NCI-H2107 treated with DMSO at 0.1 percent for 48 hours (cell line): Measurements from ENCODE around the gene BLOC1S2.
"Not testable (repeated sequence)": the region's sequence is repeated elsewhere in the genome, so short reads cannot be mapped to it uniquely, and the experiment has no call there.

Experiments used
- DNase-seq: peaks from one replicate; lab custom pipeline; 2025; ENCODE audit not compliant: unreplicated experiment; lab: John Stamatoyannopoulos, UW

Gene BLOC1S2

DNA sequence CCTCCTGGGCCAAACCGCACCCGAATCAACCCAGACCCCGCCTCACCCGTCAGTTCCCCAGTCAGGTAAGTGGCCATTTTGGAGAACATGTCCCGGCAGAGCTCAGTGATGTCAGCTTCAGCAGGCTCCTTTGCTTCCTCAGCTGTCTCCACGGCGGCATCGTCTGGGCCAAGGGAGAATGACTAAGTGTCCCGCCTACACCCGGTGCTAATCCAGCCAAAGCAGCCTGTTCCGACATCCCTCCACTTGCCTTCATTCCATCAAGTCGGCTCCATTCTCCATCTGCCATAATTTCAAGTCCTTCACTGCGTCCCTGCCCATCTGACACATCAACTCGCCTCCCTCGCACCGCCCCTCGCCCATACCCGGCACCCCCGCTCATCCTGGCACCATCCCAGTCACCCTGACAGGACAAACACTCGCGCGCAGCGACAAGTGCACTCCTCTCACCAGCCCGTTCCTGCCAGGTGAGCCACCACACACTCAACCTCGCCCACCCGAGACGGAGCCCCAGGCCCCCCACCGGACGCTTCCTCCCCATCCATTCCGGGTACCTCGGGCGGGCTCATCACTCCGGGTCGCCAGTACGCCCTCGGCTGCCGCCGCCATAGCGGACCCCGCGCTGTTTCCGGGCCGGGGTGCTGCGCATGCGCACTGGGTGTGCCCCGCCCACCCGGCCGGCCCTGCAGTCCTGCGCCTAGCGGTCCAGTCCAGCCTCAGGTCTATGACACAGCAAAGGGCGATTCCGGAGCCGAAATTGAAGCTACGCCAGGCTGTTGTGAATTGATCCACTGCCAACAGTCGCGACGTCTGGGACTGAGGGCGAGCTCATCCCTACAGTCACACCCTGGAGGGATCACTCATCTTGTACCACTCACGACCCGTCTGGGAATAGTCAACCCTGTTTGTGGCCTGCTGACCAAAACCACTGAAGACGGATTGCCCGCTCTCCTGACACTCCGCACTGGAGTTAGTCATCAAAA is at the start of gene BLOC1S2:
TSS of gene BLOC1S2 (minus strand) at position 630 of the 983 bp plus-strand sequence. CDS start at position 609, 21 bp downstream.
- DNase-seq = peak; percentile 20

DNA sequence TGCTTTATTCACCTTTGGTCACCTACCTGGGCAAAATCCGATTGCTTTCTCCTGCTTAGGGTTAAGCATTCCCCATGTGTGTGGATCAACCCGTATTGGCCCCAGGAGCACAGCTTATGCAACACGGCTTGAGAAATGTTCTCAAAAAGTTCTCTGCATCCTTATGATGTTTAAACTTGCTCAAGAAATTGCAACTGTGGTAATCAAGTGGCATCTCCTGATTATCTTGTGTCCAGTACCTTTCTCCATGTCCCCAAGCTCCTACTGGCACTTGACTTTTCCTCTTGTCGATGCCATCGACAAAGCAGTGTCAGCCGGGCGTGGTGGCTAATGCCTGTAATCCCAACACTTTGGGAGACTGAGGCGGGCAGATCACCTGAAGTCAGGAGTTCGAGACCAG is 48.3 kb upstream of the BLOC1S2 start:
- DNase-seq = no peak

DNA sequence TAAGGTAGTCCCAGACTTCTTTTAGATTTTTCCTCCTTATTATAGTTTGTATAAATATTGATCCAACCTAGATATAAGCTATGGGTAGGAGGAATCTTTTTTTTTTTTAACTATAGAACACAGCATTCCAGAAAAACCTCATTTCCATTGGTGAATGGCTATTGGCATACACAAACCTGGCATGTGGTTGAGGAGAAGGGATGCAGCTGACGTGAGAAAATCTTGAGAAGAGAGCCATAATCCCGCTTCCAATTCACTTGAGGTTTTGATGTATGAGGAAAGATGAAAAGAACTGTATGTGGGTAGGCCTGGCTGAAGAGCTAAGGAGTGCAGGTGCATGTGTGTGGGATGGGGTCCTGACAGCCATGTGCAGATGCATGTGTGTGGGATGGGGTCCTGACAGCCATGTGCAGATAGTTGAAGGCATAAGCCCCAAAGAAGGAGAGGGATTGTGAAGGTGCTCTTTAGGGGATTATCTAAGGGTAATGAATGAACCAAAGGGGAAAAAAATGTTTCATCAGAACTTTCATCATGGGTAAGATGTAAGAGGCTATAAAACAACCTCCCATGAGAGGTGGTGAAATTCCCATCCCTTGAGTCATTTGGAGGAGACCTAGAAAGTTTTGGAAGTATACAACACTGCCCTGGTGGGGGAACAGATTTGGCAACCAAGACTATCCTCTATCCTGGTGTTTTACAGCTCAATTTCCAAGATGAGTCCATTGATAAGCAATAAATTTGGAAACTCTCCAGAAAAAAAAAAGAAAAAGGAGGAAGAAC is 47.4 kb upstream of the BLOC1S2 start:
- DNase-seq = no peak

DNA sequence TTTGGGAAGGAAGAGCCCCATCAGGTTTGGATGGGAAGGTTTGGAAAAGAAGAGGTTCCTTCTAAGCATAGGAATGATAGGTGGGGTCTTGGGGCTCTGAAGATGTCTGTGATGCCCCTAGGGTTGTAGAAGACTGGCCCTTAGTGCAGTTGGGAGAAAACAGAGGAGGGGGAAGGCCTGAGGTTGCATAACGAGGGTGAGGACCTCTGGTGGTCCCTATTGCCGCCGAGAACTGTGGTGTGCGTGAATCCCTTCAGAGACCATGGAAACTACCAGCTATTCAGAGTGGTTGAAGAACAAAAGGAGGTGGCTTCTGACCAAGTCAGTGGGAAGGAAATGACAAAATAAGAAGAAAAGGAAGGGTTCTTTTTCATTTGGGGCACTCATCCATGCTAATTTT is 46.6 kb upstream of the BLOC1S2 start:
- DNase-seq = no peak

DNA sequence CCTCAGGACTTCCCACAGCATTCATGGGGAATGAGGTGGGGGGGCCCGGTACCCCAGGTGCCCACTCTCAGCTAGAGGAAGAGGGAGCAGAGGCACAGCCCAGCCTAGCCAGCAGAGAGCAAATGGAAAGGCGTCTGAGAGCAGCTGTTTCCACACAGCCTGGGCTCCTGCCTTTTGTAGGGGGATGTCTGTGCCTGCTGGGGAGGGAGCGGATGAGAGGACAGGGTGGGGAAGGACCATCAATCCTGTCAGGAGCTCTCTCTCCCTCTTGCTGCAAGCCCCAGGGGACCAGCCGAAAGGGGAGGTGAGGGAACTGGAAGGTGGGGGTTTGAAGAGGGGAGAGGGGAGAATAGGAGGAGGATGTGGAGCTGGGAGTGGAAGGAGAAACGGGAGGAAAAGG is 43.6 kb upstream of the BLOC1S2 start, which contains the start of gene PKD2L1:
TSS of gene PKD2L1 (minus strand) at position 150 of the 400 bp plus-strand sequence. CDS start at position 25, 125 bp downstream.
- no peak for DNase-seq

DNA sequence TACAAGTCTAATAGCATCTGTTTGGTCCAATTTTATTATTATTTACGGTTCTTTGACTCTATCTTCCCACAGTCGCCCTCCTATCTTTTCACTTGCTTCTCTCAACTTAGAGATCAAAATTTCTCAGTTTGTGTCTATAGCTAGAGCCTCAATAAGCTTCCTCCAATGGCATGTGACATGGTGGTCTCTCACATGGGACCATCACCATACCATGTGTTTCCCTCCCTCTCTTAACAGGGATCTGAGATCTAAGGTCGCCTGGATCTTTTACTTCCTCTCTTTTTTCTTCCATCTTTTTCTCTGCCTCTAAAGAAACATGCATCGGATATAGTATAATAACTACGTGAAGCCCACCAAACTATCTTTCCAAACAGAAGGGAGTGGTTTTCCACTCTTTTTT is 41.7 kb upstream of the BLOC1S2 start:
- DNase-seq = no peak

DNA sequence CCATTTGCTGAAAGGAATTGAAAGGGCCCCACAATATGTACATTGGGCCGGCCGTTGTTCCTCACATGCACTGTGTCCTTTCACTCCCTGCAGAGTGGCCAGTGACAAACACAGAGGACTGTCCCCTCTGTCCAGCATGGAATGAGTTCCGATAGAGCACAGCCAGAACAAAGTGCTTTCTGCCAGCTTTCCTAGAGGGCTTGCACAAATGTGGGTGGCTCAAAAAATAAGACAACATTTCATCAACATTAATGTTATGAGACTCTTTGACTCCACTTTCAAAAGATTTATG is 41.2 kb upstream of the BLOC1S2 start:
- no peak for DNase-seq

DNA sequence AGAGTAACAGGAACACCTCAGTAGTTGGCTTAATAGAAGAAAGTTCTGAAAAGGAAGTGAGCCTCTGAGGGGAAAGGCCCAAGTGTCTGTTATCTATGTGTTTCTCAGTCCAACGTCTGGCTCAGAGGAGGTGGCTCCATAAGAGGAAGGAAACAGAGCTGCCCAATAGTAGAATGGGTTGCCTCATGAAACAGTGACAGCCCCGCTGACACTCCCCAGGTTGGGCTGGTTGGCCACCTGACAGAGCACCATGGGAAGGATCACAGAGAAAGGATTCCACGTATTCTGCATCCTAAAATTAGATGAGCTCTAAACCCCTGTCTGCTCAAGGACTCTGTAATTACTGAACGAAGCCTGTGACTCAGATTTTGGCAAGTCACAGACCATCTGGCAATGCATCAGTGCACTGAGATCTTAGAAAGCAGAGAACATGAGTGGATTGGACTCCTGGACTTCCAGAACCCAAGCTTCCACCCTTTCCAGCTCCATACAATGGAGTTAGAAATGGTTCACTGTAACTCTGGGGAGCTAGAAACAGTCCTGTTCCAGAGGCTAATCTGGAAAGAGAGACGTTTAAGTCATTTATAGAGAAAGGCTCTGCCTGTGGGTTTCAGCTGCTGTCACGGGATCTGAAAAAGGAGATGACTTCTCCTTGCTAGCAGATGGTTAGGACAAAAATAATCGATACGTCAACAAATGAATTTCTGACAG is 40.7 kb upstream of the BLOC1S2 start:
- peak; percentile 29 for DNase-seq

DNA sequence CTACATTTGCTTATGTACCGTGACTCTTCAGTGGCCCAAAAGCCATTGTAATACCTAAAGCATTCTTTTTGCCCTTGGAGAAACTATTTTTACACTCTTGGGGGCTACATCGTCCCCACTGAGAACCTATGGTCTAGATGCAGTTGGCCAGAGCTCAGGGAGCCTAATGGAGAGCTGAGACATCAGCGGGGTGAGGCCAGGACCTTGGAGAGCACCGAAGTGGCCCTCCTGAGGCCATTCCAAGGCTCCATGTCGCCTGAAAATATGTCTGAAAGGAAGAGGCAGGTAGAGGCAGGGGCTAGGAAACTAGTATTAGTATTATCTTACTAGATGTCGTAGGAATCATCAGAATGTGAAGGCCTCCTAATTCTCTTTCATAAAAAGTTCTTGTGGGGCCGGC is 38.7 kb upstream of the BLOC1S2 start:
- DNase-seq = no peak

DNA sequence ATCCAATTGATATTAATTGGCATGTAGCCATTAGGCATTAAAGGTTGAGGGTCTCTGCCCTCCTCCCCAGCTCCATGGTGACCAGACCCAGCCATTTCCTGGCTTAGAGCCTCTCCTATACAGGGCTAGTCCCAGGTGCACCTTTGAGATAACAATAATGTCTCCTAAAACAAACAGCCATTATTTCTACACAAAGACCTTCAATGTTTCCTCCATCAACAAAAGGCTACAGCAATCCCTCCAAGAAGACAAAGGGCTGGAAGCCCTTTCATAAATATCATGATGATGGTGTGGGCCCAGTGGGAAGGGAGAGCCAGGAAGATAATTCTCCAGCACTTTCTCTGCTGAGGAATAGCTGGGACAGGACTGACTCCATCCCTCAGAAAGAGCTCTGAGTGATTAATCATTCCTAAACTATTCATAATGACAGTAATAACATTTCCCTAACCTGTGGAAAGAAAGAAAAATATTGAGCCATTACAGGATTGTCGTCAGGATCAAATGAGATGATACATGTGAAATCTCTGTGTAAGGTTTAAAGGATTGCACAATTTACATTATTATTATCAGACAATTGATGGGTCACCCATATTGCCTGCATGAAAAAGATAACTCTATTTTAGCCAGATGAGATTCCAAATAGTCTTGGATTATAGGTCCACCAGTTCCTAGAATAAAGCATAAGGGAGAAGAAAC is 33.4 kb upstream of the BLOC1S2 start:
- no peak for DNase-seq

DNA sequence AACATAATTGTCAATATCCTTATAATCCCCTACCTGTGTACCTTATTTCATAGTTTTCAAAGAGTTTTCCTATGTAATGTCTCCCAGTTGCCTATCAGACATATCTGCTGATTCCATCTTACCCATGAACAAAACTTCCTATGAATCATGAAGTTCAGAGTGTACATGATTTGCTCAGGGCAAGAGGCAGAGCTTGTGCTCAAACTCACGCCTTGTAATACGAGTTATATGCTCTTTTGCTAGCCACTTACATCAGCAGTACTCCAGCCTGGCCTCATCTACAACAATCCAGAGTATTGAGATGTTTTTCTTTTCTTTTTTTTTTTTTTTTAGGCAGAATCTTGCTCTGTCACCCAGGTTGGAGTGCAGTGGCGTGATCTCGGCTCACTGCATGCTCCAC is 31.7 kb upstream of the BLOC1S2 start:
- DNase-seq = no peak

DNA sequence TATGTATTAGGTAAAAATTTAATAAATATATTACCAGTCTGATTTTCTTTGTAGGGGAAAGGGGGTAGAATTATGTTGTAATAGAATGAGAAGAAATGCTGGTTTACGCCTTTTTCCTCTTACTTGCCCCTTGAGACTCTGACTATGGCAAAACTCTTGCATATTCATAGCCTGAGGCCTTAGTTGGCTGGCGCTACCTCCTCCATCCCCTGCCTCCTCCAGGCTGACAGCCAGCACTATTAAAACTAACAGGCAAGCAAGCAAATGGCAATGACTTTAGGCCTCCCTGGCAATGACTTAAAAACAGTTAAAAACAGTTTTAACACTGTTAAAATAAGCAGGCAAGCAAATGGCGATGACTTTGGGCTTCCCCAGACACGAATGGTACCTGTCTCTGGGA is 29.1 kb upstream of the BLOC1S2 start:
- no peak for DNase-seq

DNA sequence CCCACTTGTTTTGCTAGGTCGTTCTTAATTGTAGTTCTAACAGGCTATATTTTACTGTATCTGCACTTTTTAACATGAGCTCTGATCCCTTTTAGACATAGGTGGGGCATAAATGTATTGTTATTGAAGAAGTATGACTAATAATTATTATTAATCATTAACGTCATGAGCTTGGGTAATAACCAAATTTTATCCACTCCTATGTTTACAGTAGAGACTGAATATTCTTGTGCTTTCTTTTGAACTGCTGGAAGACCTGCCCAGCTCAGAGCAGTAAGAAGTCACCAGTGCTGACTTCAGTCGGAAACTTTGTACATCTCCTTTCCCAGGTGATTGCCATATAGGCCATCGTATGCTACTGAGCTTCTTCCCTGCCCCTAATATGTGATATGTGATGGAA is 24.8 kb upstream of the BLOC1S2 start:
- DNase-seq = no peak

DNA sequence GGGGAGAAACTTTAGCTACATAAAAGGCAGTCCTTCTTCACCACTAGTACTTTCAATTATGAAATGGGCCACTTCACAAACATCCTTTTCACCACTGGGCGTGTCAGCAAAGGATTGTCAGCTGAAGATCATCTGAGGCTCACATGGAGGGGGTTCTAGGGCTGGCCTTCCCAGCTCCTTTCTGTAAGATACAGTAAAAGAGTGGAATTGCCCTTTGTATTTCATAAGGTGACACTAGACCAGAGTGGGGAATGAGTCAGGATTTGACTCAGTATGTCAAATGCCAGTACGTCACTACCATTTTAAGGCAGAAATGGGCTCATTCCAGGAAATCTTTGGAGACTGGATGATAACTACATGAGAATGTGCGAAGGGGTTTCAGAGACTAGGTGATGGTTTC is 21.2 kb upstream of the BLOC1S2 start:
- no peak for DNase-seq

DNA sequence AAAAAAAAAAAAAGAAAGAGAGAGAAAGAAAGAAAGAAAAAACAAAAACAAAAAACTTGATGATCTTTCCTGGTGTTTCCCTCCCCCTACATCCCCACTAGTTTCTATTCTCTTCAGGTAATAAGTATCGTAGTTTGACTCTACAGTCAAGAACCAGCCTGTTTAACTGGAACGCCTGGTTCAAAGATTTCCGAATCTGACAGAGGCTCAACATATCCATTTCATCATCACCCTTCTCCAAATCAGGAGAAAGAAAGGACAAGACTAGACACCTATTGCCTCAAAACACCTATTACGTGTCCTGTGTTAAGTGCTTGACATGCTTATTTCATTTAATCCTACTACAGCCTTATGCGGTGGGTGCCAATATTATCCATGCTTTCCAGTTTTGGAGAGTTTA is 20.4 kb upstream of the BLOC1S2 start:
- no peak for DNase-seq

DNA sequence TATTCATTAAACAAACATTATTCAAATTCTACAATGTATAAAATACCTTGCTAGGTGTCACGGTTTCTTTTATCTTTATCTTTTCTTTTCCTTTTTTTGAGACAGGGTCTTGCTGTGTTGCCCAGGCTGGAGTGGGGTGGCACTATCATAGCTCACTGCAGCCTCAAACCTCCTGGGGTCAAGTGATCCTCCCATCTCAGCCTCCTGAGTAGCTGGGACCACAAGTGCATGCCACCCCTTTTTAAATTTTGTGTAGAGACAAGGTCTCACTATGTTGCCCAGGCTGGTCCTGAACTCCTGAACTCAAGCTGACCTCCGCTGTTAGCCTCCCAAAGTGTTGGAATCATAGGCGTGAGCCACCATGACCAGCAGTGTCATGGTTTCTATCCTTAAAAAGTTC is 17.9 kb upstream of the BLOC1S2 start:
- DNase-seq = no peak

DNA sequence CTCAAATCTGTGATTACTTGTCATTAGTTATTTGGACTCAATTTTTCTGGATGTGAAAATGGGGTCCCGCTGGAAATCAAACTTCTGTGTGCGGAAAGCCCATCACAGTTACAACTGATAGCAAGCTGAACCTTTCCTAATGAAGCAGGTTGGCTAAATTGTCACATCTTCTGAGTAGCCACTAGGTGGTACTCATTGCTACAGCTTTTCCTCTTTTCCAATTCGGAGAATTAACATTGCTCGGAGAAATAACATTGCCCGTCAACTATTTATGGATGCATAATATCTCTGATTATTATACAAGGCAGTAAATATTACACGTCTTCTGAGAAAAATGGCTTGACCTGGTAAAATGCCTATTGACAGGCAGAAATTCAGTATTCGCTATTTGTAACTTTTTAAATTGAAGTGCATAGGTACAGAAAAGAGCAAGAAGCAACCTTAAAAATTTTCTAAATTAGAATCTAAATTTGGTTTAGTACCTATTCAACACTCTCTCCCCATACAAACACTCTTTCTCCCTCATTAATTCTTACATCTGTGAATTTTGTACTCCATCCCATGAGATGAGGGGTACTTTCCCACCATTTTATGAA is 17.3 kb upstream of the BLOC1S2 start:
- peak; percentile 20 for DNase-seq

DNA sequence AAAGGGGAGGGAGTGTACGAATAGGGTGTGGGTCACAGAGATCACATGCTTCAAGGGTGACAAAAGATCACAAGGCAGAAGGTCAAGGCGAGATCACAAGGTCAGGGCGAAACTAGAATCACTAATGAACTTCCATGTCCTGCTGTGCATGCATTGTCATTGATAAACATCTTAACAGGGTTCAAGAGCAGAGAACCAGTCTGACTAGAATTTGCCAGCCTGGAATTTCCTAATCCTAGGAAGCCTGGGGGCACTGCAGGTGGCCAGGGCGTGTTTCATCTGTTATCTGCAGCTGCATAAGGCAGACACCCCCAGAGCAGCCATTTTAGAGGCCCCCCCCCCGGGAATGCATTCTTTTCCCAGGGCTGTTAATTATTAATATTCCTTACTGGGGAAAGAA is 14.6 kb upstream of the BLOC1S2 start:
- DNase-seq = not testable (repeated sequence)

DNA sequence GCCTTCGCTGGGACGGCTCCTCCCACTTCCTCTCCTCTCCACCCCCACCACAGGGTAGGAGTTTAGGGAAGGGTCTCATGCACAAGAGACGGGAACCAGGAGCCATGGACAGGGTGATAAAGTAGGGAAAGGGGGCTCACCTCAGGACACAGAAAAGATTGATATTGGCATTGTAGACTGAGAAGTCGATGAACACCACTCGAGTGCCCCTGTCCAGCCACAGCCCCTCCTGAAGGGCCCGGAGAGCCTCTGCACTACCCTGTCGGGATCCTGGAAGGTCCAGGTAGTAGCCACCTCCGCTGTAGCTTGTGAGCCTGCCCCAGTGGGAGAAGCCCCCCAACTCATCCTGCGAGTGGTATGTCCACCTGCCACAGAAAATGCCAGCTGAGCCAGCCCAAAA is 10.8 kb upstream of the BLOC1S2 start:
- no peak for DNase-seq

DNA sequence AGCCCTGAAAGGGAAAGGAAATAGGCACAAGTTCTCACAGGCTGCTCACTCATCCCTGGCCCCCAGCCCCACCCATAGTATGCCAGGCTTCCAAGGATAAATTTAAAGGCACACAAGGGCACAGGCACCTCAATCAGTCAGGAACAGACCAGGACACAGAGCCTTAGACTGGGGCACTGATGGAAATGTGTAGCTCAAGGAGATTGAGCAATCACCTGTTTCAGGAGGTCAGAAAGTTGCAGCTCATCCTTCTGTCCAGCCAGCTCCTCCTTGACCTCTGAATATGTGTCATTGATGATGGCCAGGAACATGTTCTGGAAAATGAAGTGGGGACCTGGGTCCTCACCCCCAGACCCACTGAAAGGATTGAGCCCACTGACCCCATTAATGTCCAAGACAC is 6.6 kb upstream of the BLOC1S2 start:
- no peak for DNase-seq

DNA sequence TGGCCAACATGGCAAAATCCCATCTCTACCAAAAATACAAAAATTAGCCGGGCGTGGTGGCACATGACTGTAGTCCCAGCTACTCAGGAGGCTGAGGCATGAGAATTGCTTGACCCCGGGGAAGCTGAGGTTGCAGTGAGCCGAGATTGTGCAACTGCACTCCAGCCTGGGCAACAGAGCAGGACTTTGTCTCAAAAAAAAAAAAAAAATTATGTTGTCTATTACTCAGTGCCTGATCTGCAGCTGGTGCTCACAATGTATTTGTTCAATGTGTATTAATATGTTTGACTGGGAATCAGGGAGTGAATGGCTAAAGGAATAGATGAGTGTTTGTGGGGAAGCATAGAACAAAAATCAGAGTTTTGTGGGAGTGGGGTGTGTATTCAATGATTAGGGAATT is 5.8 kb upstream of the BLOC1S2 start:
- DNase-seq = not testable (repeated sequence)
